Umbilical cord (tissue), 2 donors: ENCODE measurements around the gene NPTX1. TPM values are rescaled to one million over a fixed set of nuclear protein-coding genes. Genes with fewer than 3 reads are reported as not detected.
A peak's percentile ranks its signal among the peaks of the same experiment; 100 is the strongest.

Source experiments
- DNase-seq: peaks from one replicate; pipeline ENCODE4 v3.0.0-alpha.2; 2015; ENCODE audit warnings: low spot score
- total RNA-seq: library from RNA; depleted of rRNA; stranded (reverse); fragments of >200 nt; gene quantifications from one replicate; pipeline ENCODE4 v1.2.3, GENCODE V29; 2014; ENCODE audit warnings: low replicate concordance; ENCODE audit not compliant: insufficient read depth

Gene NPTX1
- total RNA-seq, 1 donor from 2014 or later: 0.48 TPM

- no peak for DNase-seq
Observed at GRCh38 chr17:80478487-80479245, 2.3 kb upstream of the NPTX1 start.

DNA sequence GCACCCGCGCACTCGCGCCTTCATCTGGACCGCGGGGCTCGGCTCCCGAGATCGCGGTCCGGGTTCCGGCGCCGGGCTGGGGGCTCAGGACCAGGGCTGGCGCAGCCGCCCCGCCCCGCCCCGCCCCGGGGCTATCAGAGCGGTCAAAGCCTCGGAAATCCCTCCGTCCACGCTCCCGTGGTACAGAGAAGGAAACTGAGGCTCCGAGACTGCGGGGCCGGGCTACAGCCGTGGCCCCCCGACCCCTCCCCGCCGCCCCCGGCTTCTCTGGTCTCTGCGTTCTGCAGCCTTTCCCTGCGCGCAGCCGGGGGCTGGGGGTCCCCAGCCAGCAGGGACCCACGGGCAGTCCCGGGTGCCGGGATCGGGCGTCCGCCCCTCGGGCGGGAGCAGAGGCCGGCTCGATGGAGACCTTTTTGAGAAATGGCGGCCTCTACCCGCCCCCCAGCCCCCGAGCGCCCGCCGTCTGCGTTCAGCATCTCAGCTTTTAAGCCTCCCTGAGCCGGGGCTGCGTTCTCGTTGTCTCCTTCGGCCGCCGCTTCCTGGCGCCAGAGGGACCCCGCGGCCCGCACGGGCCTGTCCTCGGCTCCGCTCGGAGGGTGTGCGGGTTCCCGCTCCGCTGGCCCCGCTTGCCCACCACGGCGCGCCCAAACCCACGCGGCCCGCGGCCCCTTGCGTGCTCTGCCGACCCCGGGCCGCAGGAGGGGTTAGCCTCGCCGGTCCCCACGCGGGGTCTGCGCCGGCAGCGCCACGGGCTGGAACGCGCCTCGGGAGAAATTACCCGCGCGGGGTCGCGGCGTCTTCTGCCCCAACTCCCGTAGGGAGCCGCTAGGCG, 1.5 kb upstream of the NPTX1 start:
- DNase-seq: peak; percentile 33

- no peak for DNase-seq
Observed at GRCh38 chr17:80476877-80477646, 655 bp upstream of the NPTX1 start.

GRCh38 chr17:80474961-80475909, 1.2 kb downstream of the NPTX1 start:
- no peak for DNase-seq

GRCh38 chr17:80474231-80474960, 2.0 kb downstream of the NPTX1 start:
- DNase-seq: no peak

- DNase-seq: no peak
Observed at GRCh38 chr17:80473701-80474100, 2.7 kb downstream of the NPTX1 start.

DNA sequence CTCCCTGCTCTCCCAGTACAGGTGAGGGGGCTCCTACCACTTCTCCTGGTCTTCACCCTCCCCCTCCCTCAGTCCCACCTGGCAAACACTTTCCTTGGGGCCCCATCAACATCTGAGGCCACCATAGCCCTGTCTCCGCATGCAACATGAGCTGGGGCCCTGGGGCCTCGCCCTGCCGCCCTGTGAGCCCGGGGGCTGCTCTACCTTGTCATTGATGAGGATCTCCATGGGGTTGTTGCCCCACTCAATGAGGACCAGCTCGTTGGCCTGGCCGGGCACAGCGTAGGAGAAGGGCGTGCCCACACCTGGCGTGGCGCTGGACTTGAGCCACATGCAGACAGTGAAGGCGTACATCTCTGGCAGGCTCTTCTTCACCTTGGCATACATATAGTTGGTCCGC, 3.4 kb downstream of the NPTX1 start:
- no peak for DNase-seq

DNA sequence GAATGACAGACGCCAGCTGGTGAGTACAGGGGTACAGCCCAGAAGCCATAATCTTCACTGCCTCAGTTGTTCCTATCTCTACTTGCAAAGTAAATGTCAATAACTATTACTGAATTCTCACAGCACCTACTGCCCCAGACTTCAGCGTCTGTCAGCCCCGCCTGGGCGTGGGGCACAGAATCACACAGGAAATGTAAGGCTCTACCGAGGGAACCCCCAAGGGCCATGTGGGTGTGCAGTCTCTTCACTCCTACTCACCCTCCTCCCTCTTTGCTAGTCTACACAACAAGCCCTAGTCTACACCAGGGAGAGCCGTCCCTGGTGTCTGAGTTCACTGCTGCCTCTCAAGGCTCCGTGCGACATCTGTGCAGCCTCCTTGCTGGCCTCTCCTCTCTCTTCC, 4.5 kb downstream of the NPTX1 start:
- no peak for DNase-seq

GRCh38 chr17:80470603-80471002, 5.8 kb downstream of the NPTX1 start:
- no peak for DNase-seq

GRCh38 chr17:80469667-80470066, 6.7 kb downstream of the NPTX1 start:
- DNase-seq: no peak

DNA sequence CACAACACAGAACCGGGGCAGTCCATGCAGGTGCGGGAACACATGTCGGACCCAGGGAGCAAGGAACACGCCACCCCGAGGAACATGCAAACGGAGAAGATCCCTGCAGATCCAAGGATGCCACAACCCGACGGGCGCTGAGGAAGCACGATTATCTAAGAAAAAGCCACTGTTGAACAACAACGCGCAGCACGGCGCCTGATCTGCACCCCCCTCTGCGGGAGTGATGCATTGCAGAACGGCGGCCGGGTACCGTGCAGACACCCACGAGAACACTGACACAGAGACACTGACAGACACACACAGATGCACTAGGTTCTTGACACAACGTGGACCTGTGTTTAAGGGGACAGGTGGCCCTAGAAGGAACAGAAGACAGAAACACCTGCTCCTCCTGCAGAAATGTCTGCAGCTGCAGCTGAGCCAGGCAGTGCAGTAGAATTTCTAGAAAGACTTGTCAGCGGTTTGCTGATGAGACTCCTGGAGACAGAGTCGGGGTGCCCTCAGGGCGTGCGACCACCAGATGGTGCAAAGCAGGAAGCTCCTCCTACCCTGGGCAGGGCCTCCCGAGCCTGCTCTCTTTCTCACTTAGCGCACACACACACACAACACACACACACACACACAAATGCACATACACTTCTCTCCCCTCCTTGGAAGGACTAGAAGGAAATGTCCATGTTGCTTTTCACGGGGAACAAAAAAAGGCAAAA, 7.5 kb downstream of the NPTX1 start:
- no peak for DNase-seq

DNA sequence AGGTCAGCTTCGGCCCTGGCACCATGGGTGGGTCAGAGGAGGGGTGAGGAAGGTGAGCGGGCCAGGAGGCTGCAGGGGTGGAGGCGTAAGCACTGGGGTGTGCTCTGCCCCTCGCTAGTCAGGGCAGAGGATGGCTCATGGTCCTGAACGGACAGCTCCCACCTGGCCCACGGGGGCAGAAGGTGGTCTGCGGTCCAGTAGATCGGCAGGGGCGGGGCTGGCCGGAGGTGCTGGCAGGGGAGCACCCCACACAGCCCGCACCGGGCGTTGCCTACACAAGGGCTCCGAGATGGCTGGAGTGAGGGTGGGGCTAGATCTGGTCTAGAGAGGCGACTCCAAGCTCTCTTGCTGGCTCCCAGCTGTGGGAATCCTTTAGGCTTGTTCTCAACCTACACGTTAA, 8.2 kb downstream of the NPTX1 start:
- no peak for DNase-seq

- DNase-seq: no peak
Observed at GRCh38 chr17:80466188-80466705, 10.2 kb downstream of the NPTX1 start.

DNA sequence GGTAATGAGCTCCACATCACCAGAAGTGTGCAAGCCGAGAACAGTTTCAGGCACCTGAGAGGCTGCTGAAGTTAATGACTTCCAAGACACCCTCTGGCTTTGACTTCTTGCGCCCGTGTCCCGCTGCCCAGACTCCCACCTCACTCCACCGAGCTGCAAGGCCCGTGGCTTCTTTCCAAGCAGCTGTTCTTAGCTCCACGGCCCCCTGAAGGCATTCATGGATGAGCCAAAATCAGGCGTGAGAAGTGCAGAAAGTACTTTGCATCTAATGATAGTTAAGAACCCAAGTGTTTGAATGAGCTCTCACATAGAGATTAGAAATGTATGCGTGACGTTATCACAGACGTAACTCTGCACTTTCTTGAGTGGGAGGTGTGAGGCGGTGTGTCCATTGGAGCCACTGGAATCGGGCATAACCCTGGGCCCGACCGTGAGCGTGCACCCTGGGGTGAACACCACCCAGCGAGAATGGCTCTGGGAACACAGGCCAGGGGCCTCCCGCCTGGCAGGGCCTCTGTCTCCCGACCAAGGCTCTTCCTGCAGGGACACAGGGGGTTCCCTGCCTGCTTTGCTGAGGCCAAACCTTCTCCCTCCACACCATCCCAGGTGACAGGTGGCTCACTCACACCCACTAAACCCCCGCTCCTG, 11.0 kb downstream of the NPTX1 start:
- no peak for DNase-seq

GRCh38 chr17:80464486-80464885, 11.9 kb downstream of the NPTX1 start:
- no peak for DNase-seq

DNA sequence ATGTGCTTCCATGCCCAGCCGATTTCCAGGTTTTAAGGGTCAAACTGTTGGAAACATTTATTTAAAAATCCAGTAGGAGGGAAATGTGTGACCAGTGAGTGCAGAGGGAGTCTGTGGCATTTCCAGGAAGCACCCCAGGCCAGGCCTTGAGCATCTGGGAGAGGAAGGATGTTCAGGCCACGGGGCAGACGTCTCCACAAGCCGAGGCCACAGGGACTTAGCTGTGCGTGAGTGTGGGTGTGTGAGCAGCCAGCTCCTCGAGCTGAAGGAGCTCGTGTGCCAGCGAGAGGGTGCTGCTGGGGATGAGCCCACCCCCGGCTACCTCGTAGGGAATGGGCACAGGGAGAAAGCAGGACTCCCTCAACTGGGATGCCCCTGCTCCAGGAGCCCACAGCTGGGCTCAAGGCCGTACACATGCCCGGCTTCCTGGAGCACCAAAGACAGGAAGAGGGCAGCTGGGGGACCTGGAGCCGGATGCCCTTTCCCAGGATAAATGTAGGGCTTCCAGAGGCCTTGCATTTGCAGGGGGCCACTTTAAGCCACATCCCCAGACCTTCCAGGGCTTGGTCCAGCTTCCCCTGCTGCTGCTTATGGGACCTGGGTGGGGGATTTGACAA, 12.5 kb downstream of the NPTX1 start:
- DNase-seq: no peak

- DNase-seq: no peak
Observed at GRCh38 chr17:80461528-80462160, 14.8 kb downstream of the NPTX1 start.

DNA sequence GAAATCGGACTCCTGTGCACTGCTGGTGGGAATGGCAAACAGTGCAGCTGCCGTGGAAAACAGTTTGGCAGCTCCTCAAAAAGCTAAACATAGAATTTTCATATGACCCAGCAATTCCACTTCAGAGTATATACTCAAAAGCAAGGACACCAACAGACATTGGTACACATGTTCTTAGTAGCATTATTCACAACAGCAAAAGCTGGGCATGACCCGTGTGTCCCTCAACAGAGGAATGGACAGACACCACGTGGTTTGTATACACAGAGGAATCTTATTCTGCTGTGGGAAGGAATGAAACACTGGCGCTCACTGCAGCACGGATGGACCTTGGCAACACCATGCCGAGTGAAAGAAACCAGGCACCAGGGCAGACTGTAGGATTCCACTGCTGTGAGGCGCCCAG, 16.0 kb downstream of the NPTX1 start:
- peak; percentile 62 for DNase-seq
